ENCODE results near the gene GDI1. TPM values are rescaled to one million over a fixed set of nuclear protein-coding genes. Genes with fewer than 3 reads are reported as not detected.

Gene GDI1
- total RNA-seq, 3 donors from 2014 or later (not counting 1 experiment from before 2014, with no cell fraction given): 138 to 174 (median 140) TPM

GRCh38 chrX:154476821-154477220 is 39.9 kb downstream of the GDI1 start:
- 94% methylated on average over 8 of the region's 8 CpGs for WGBS (ENCODE audit: insufficient coverage)
- no peak for DNase-seq
- Mint-ChIP-seq H3K4me1 (peaks cover 0 to 8% of the 10 kb centered on the region in 2 donors), H3K27me3 (ENCODE audit: low read depth in 2 of 2) (no peaks in the 10 kb centered on the region), H3K27ac (no peak overlapping the region), H3K36me3 (no peaks in the 10 kb centered on the region), H3K4me3 (no peak overlapping the region), H3K9me3 (no peaks in the 10 kb centered on the region)
- H3K27me3 ChIP-seq (ENCODE audit: control insufficient read depth, insufficient read depth, low read length): no peaks in the 10 kb centered on the region
- H3K27ac ChIP-seq (ENCODE audit: low read length): no peak overlapping the region
- H3K4me1 ChIP-seq (ENCODE audit: control insufficient read depth, insufficient read depth, low read length): peaks cover 19% of the 10 kb centered on the region
- no peaks in the 10 kb centered on the region for H3K36me3 ChIP-seq (ENCODE audit: control insufficient read depth, insufficient read depth, low read length)
- ATAC-seq: no peak
- no peak overlapping the region for H3K4me3 ChIP-seq (ENCODE audit: low read length)
- H3K9me3 ChIP-seq (ENCODE audit: control insufficient read depth, insufficient read depth, low read length): no peaks in the 10 kb centered on the region
- intact Hi-C loops (cut with micrococcal nuclease): loop anchor here (5.0 kb wide), 1 partner anchor 50 kb away; the partner anchor contains the start of gene ATP6AP1
- no peak for TF ChIP-seq CTCF (IDR thresholded peaks at IDR 0.05)

- Mint-ChIP-seq H3K36me3 (no peaks in the 10 kb centered on the region), H3K27me3 (ENCODE audit: low read depth in 2 of 2) (no peaks in the 10 kb centered on the region), H3K4me1 (peaks cover 0 to 8% of the 10 kb centered on the region in 2 donors), H3K27ac (peak overlapping the region; percentile 90 to 92), H3K9me3 (no peaks in the 10 kb centered on the region), H3K4me3 (peak overlapping the region; percentile 81)
- no peaks in the 10 kb centered on the region for H3K9me3 ChIP-seq (ENCODE audit: control insufficient read depth, insufficient read depth, low read length)
- WGBS (ENCODE audit: insufficient coverage): 66% methylated on average over 20 of the region's 24 CpGs
- peaks cover 19% of the 10 kb centered on the region for H3K4me1 ChIP-seq (ENCODE audit: control insufficient read depth, insufficient read depth, low read length)
- intact Hi-C loops (cut with micrococcal nuclease): loop anchor here (5.0 kb wide), 1 partner anchor 51 kb away; the partner anchor contains the start of gene ATP6AP1
- ATAC-seq (no peak), DNase-seq (no peak)
- no peaks in the 10 kb centered on the region for H3K36me3 ChIP-seq (ENCODE audit: control insufficient read depth, insufficient read depth, low read length)
- TF ChIP-seq CTCF (IDR thresholded peaks at IDR 0.05): no peak
- peak overlapping the region; percentile 67 for H3K27ac ChIP-seq (ENCODE audit: low read length)
- peak overlapping the region; percentile 46 for H3K4me3 ChIP-seq (ENCODE audit: low read length)
- no peaks in the 10 kb centered on the region for H3K27me3 ChIP-seq (ENCODE audit: control insufficient read depth, insufficient read depth, low read length)
Measured at GRCh38 chrX:154477891-154478477, 41.0 kb downstream of the GDI1 start.

- no peaks in the 10 kb centered on the region for H3K9me3 Mint-ChIP-seq
- H3K27ac Mint-ChIP-seq: peak within 1 kb of the TSS; percentile 90 to 92
- peaks cover 19% of the 10 kb centered on the region for H3K4me1 ChIP-seq (ENCODE audit: control insufficient read depth, insufficient read depth, low read length)
- DNase-seq (peak; percentile 94 to 97), ATAC-seq (peak; percentile 86 to 97 (median 92))
- H3K36me3 ChIP-seq (ENCODE audit: control insufficient read depth, insufficient read depth, low read length): peaks cover under 1% of the 10 kb centered on the region
- H3K4me1 Mint-ChIP-seq: peaks cover 0 to 12% of the 10 kb centered on the region in 2 donors
- H3K4me3 Mint-ChIP-seq: peak within 1 kb of the TSS; percentile 81
- no peaks in the 10 kb centered on the region for H3K27me3 Mint-ChIP-seq (ENCODE audit: low read depth in 2 of 2)
- H3K27ac ChIP-seq (ENCODE audit: low read length): peak within 1 kb of the TSS; percentile 75
- H3K4me3 ChIP-seq (ENCODE audit: low read length): peak within 1 kb of the TSS; percentile 48
- H3K27me3 ChIP-seq (ENCODE audit: control insufficient read depth, insufficient read depth, low read length): no peaks in the 10 kb centered on the region
- intact Hi-C loops (cut with micrococcal nuclease): loop anchor here (5.0 kb wide), 1 partner anchor 52 kb away; the partner anchor contains the start of gene ATP6AP1
- 0% methylated on average over 82 of the region's 85 CpGs for WGBS (ENCODE audit: insufficient coverage)
- no peak for TF ChIP-seq CTCF (IDR thresholded peaks at IDR 0.05)
- H3K9me3 ChIP-seq (ENCODE audit: control insufficient read depth, insufficient read depth, low read length): no peaks in the 10 kb centered on the region
- H3K36me3 Mint-ChIP-seq: no peaks in the 10 kb centered on the region
Measured at GRCh38 chrX:154478728-154479622, 42.0 kb downstream of the GDI1 start, which contains the start of gene LAGE3. Gene LAGE3 (minus strand): TSS chrX:154479281. CDS start chrX:154478915, 366 bp downstream.

Data from natural killer cell (primary cell).